ENCODE data around the gene GYS2.

GYS2 gene

GRCh38 chr12:21551841-21552465 is 52.7 kb downstream of the GYS2 start:
- DNase-seq, result peak; percentile 88

- no peak for DNase-seq
Observed at GRCh38 chr12:21547437-21547836, 57.2 kb downstream of the GYS2 start.

DNA sequence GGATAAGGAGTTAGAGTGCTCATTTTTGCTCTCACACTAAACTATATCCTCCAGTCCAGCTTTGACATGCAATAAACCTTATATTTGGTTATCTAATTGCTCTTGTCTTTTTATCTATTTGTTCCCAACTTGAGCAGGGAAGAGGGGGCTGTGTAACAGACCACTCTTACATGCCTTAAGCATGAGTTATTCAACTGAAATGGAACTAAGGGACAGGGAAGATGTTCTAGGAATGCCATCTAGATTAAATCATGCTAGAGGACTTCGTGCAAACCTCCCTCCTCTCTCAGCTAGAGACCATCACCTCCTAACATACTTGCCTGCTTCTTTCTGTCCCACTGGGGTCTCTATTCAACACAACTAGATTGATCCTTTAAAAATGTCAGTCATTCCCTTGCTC is 57.9 kb downstream of the GYS2 start:
- DNase-seq, result no peak

GRCh38 chr12:21545557-21545956 is 59.1 kb downstream of the GYS2 start:
- DNase-seq, result no peak

DNA sequence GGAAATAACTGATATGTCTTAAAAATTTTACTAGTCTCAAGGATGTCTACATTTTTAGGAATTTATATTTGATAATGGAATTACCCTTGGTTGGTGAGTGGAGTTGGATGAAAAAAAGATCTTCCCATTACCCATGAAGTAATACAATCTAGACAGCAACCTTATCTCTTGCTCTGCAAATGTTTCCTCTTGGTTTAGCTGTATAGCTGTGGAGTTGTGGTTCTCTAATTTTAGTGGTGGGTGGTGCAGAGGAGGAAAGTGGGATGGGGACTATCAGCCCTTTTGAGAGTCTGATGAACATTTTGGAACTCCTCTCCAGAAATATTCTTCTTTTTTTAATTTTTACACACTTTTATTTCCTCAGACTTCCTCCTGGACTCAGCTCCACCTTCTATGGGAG is 61.5 kb downstream of the GYS2 start:
- DNase-seq, result no peak

DNA sequence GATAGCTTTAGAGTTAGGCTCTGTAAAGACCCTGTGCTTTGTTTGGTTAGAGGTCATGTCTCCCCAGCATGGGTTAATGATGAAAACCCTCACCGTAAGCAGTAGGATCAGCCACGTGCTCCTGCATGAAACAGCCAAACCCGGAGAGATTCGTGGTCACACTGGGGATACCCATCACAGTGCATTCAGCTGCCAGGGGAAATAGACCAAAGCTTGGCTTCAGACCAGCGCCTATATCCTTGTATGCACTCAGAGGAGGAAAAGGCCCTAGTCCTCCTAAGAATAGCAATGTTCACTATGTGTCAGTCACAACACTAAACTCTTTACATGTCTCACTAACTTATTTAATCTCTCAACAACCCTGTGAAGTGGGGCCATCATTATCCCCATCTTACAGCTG is 62.2 kb downstream of the GYS2 start:
- DNase-seq, result no peak

DNA sequence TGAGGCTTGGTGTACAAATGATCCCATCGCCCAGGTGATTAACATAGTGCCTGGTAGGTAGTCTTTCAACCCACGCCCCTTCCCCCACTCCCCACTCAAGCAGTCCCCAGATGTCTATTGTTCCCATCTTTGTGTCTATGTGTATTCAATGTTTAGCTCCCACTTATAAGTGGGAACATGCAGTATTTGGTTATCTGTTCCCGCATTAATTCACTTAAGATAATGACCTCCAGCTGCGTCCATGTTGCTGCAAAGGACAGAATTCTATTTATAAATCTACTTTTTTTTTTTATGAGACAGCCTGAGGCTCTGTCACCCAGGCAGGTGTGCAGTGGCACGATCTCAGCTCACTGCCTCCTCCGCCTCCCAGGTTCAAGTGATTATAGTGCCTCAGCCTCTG is 62.9 kb downstream of the GYS2 start:
- DNase-seq, result no peak

- no peak for DNase-seq
Observed at GRCh38 chr12:21539797-21540196, 64.8 kb downstream of the GYS2 start.

DNA sequence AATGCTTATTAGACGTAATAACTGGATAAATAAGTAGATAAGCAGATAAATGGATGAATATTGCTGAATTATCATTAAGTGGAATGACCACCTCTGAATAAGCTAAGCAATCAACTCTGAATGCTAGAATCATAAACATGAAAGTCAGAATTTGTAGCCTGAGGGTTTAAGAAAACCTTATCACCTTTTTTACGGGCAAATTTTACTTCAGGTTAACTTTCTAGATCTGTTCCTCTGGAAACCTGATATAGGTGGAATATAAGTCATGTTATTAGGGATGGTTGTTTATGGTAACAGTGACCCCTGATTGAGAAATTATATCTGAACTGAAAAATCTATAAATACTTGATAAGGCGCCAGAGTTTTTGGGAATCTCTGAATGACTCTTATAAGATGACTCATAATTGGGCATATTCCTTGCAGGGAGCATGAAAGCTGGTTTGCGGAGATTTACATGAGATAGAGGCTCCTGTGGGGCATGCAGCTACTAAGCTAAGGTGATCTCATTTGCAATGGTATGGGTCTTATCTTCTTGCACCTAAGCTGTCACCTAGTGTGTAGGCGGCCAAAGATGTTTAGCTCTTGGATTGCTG is 66.5 kb downstream of the GYS2 start:
- DNase-seq, result no peak

GRCh38 chr12:21529456-21529855 is 75.2 kb downstream of the GYS2 start:
- DNase-seq, result no peak

GRCh38 chr12:21528953-21529352 is 75.7 kb downstream of the GYS2 start:
- no peak for DNase-seq

DNA sequence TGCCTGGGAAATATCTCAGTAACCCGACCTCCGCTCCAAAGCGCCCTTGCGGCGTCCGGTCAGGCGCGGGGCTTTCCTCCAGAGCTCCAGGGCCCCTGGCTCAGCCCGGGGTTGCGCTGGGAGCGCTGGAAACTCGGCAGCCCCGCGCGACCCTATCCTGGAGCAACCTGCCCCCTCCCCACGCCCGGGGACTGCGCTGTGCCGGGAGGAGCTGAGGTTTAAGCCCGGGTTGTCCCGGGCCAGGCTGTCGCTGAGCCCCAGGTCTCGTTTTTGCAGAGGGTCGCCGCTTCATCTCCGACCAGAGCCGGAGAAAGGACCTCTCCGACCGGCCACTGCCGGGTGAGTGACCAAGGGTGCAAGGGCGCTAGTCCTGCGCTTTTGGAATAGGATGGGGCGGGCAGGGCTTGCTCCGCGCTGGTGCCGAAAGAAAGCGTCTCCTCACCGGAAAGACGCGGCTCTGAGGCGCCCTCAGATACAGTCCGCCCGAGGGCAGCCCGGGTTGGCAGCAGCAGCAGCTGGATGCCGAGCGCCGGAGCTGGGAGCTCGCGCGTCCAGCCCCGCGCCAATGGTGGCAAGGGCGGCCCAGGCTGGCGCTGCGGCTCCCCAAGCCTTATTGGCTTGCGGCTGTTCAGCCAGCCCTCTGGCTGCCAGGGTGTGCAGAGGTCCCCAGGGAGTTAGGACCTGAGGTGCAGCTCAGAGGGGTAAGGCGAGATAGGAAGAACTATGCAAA is 77.0 kb downstream of the GYS2 start:
- DNase-seq, result peak; percentile 69

GRCh38 chr12:21526721-21527345 is 77.8 kb downstream of the GYS2 start:
- DNase-seq, result peak; percentile 38

- DNase-seq, result no peak
Observed at GRCh38 chr12:21526053-21526452, 78.6 kb downstream of the GYS2 start, which contains the start of gene SPX. Gene SPX (plus strand): TSS chr12:21526296. CDS start chr12:21526473, 177 bp downstream.

GRCh38 chr12:21523148-21523547 is 81.5 kb downstream of the GYS2 start:
- no peak for DNase-seq

- DNase-seq, result no peak
Observed at GRCh38 chr12:21521541-21521940, 83.1 kb downstream of the GYS2 start.

DNA sequence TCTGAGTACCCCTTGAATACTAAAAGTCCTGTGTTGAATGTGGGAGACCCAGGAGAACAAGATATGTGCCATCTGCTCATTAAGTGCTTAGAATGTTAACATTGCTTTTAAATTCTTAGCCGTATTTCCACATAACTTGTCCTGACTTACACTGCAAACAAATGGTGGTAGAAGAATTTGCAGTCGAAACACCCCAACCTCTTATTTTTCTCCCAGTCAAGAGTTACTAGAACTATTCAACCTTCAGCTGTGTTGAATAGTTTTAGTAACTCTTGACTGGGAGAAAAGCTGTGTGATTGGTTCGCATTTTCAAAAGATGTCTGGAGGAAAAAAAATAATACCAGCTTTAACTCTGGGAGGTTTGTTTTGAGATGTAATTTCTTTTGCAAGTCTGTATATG is 86.2 kb downstream of the GYS2 start:
- DNase-seq, result no peak

GRCh38 chr12:21516281-21516680 is 88.4 kb downstream of the GYS2 start:
- DNase-seq, result no peak

DNA sequence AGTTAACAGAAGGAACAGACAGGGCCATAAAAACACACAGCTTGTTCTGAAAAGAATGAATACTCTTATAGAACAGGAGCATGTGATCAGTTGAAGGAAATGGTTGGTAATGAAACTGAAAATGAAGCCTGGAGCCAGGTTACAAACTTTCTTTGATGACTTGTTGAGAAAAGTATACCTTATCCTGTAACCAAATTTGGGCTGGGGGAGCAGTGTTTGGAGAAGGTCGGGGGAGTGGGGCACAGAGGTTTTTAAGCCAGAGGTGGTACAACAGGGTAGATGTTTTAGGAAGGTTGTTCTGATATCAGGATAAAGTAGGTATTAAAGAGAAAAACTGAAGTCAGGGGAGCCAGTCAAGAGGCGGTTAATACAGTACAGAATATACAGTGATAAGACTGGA is 94.9 kb downstream of the GYS2 start:
- no peak for DNase-seq

DNA sequence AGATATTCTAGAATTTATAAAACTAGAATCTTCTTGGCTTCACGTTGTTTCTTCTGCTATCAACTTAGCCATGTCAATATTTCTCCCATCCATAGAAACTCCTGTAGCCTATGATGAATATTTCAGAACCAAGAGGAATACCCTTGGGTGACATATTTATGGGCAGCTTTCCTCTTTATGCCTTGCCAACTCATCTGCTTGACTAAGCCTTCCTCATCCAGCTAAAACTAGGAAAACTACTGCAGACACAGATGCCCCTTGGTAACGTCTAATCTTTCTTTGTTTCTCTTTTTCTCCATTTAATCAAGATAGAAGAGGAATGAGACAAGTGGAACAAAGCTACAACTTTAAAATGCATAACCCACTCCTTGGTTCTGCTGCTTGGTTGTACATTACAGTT is 96.8 kb downstream of the GYS2 start:
- DNase-seq, result no peak

- DNase-seq, result no peak
Observed at GRCh38 chr12:21505888-21506287, 98.8 kb downstream of the GYS2 start.

DNA sequence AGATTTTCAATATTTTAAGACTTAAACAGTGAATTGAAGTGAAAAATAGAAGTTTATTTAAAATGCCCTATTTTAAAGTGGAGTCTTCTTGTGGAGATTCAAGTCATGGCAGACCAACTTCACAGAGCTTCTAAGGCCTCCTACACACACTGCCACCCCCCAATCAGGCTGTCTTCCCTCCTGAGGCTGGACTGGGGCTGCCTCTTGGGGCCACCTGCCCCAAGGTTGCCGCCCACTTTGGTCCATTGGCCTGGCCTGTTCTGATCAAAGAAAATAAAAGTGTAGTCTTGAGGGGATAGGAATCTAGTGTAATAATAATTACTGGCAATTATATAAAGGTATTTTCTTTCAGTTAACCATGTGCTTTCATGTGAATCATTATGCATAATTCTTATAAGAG is 101.8 kb downstream of the GYS2 start:
- DNase-seq, result no peak

GRCh38 chr12:21502164-21502496 is 102.5 kb downstream of the GYS2 start:
- no peak for DNase-seq
